ENCODE data around the gene VSTM2B. TPM values are rescaled to one million over a fixed set of nuclear protein-coding genes. Genes with fewer than 3 reads are reported as not detected.
A peak's percentile ranks its signal among the peaks of the same experiment; 100 is the strongest.

The VSTM2B gene
- total RNA-seq, 1 experiment from 2014 or later, result 0.31 TPM

GRCh38 chr19:29539131-29539530 lies 13.3 kb downstream of the VSTM2B start:
- no peak overlapping the region for H3K18ac ChIP-seq (ENCODE audit: insufficient read length, low read depth, low read length)
- no peak overlapping the region for H2BK12ac ChIP-seq (ENCODE audit: insufficient read length, low read depth, low read length)
- H3K4me2 ChIP-seq (ENCODE audit: insufficient read depth, insufficient read length, low read length), result no peak overlapping the region
- H3T11ph ChIP-seq (ENCODE audit: low read length), result no peak overlapping the region
- no peak overlapping the region for H2BK20ac ChIP-seq (ENCODE audit: low read depth, low read length, poor library complexity, severe bottlenecking)
- TF ChIP-seq, protein P1, sequence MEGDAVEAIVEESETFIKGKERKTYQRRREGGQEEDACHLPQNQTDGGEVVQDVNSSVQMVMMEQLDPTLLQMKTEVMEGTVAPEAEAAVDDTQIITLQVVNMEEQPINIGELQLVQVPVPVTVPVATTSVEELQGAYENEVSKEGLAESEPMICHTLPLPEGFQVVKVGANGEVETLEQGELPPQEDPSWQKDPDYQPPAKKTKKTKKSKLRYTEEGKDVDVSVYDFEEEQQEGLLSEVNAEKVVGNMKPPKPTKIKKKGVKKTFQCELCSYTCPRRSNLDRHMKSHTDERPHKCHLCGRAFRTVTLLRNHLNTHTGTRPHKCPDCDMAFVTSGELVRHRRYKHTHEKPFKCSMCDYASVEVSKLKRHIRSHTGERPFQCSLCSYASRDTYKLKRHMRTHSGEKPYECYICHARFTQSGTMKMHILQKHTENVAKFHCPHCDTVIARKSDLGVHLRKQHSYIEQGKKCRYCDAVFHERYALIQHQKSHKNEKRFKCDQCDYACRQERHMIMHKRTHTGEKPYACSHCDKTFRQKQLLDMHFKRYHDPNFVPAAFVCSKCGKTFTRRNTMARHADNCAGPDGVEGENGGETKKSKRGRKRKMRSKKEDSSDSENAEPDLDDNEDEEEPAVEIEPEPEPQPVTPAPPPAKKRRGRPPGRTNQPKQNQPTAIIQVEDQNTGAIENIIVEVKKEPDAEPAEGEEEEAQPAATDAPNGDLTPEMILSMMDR (conservative IDR thresholded peaks at IDR 0.05), result no peak
- WGBS (ENCODE audit: extremely low coverage, insufficient read length, low lambda C conversion rate), result no CpG with 5 or more reads among the region's 9 CpGs
- H3K4me3 Mint-ChIP-seq, result no peak overlapping the region
- no peaks in the 10 kb centered on the region for H3K79me1 ChIP-seq (ENCODE audit: insufficient read depth, low read depth, low read length, poor library complexity, severe bottlenecking)
- H3K4me1 ChIP-seq (ENCODE audit: insufficient read depth, low read length), result no peaks in the 10 kb centered on the region
- DNase-seq, result peak; percentile 13
- no peak overlapping the region for H2BK15ac ChIP-seq (ENCODE audit: low read depth, low read length)
- H3K4me1 Mint-ChIP-seq, result peaks cover 15 to 19% of the 10 kb centered on the region in 2 experiments; a peak in 3 of 4 replicates
- no peaks in the 10 kb centered on the region for H3K36me3 Mint-ChIP-seq (ENCODE audit: insufficient read depth in 1 of 3, low read depth in 3 of 3)
- H3K27ac Mint-ChIP-seq, result no peak overlapping the region
- no peak overlapping the region for H2BK5ac ChIP-seq (ENCODE audit: insufficient read length, low read length)
- H3K9me3 ChIP-seq (ENCODE audit: control insufficient read depth, low read depth, low read length), result no peaks in the 10 kb centered on the region
- no peak overlapping the region for H4K91ac ChIP-seq (ENCODE audit: insufficient read length, low read depth, low read length)
- H3K27me3 ChIP-seq (ENCODE audit: insufficient read depth, low read length), result no peaks in the 10 kb centered on the region; the same call in 1 of the 2 replicates
- no peak overlapping the region for H2BK120ac ChIP-seq (ENCODE audit: low read depth, low read length, poor library complexity, severe bottlenecking)
- H3K9me3 Mint-ChIP-seq, result no peaks in the 10 kb centered on the region; a peak in 1 of 5 replicates
- no peak overlapping the region for H3K23ac ChIP-seq (ENCODE audit: insufficient read length, low read depth, low read length)
- H3K14ac ChIP-seq (ENCODE audit: insufficient read depth, low read length), result no peak overlapping the region
- H4K5ac ChIP-seq (ENCODE audit: insufficient read length, low read depth, low read length), result no peak overlapping the region
- no peak overlapping the region for H3K27ac ChIP-seq (ENCODE audit: insufficient read length, low read depth, low read length)
- H3K56ac ChIP-seq (ENCODE audit: insufficient read length, low read depth, low read length), result no peak overlapping the region
- no peak overlapping the region for H2AK5ac ChIP-seq (ENCODE audit: insufficient read length, low read length)
- no peaks in the 10 kb centered on the region for H3K79me2 ChIP-seq (ENCODE audit: insufficient read depth, low read length)
- peaks cover 2% of the 10 kb centered on the region for H4K20me1 ChIP-seq (ENCODE audit: control insufficient read depth, insufficient read depth, insufficient read length)
- H3K27me3 Mint-ChIP-seq (ENCODE audit: low read depth), result peaks cover 46% of the 10 kb centered on the region
- no peak overlapping the region for H3K9ac ChIP-seq (ENCODE audit: extremely low read depth, insufficient read length, low read length)
- H2AFZ ChIP-seq (ENCODE audit: low read length), result no peak overlapping the region
- no peak overlapping the region for H3K4ac ChIP-seq (ENCODE audit: low read depth, low read length)
- no peak overlapping the region for H4K8ac ChIP-seq (replicated peaks; ENCODE audit: insufficient read length, low read depth, low read length)
- no peaks in the 10 kb centered on the region for H3K23me2 ChIP-seq (ENCODE audit: insufficient read length, low read depth, low read length, poor library complexity, severe bottlenecking)
